ENCODE results near the gene BZW1. TPM values are rescaled to one million over a fixed set of nuclear protein-coding genes. Genes with fewer than 3 reads are reported as not detected.

The BZW1 gene
- total RNA-seq, 4 donors from 2014 or later = 204 to 317 (median 240) TPM

- peak in 1 of 2 donors; percentile 41 for DNase-seq
- Histone ChIP-seq H3K4me3 (no peak overlapping the region), H3K4me1 (peaks cover 0 to 4% of the 10 kb centered on the region in 2 donors), H3K27ac (peak overlapping the region; percentile 19 to 59 (median 34)), H3K9me3 (no peaks in the 10 kb centered on the region), H3K36me3 (no peaks in the 10 kb centered on the region), H3K27me3 (no peaks in the 10 kb centered on the region)
- intact Hi-C loops (cut with DNase I; ENCODE audit: low total_unique reads) = no loop called here
- peak; percentile 80 for ATAC-seq
- in situ Hi-C loops (cut with MboI; ENCODE audit: low sequenced_read_pairs in 4 of 4) = no loop called here
- no peak for TF ChIP-seq POLR2A (IDR thresholded peaks at IDR 0.05)
- no peak for TF ChIP-seq CTCF (IDR thresholded peaks at IDR 0.05 in 4 of 5, conservative IDR thresholded peaks at IDR 0.05 in 1 of 5)
Observed at GRCh38 chr2:200787351-200788120, 24.2 kb upstream of the BZW1 start.

GRCh38 chr2:200788121-200788718, 23.5 kb upstream of the BZW1 start:
- no peak for TF ChIP-seq POLR2A (IDR thresholded peaks at IDR 0.05)
- TF ChIP-seq CTCF (IDR thresholded peaks at IDR 0.05 in 4 of 5, conservative IDR thresholded peaks at IDR 0.05 in 1 of 5) = no peak
- Histone ChIP-seq H3K4me3 (no peak overlapping the region), H3K4me1 (peaks cover 0 to 4% of the 10 kb centered on the region in 2 donors), H3K27ac (peak overlapping the region in 2 of 4 donors; percentile 41 to 59), H3K27me3 (no peaks in the 10 kb centered on the region), H3K36me3 (no peaks in the 10 kb centered on the region), H3K9me3 (no peaks in the 10 kb centered on the region)
- in situ Hi-C loops (cut with MboI; ENCODE audit: low sequenced_read_pairs in 4 of 4) (no loop called here), intact Hi-C loops (cut with DNase I; ENCODE audit: low total_unique reads) (no loop called here)
- DNase-seq = no peak
- ATAC-seq = peak in 1 of 2 donors; percentile 28

GRCh38 chr2:200790185-200790584, 21.5 kb upstream of the BZW1 start:
- TF ChIP-seq CTCF (IDR thresholded peaks at IDR 0.05 in 4 of 5, conservative IDR thresholded peaks at IDR 0.05 in 1 of 5) (no peak), POLR2A (IDR thresholded peaks at IDR 0.05) (no peak)
- H3K9me3 ChIP-seq = no peaks in the 10 kb centered on the region
- H3K4me3 ChIP-seq = no peak overlapping the region
- DNase-seq = no peak
- in situ Hi-C loops (cut with MboI; ENCODE audit: low sequenced_read_pairs in 4 of 4) (no loop called here), intact Hi-C loops (cut with DNase I; ENCODE audit: low total_unique reads) (no loop called here)
- no peaks in the 10 kb centered on the region for H3K36me3 ChIP-seq
- H3K27ac ChIP-seq = no peak overlapping the region
- no peak for ATAC-seq
- H3K4me1 ChIP-seq = peaks cover 0 to 12% of the 10 kb centered on the region in 2 donors
- H3K27me3 ChIP-seq = no peaks in the 10 kb centered on the region

- no peak for DNase-seq
- no peaks in the 10 kb centered on the region for H3K36me3 ChIP-seq
- no peaks in the 10 kb centered on the region for H3K9me3 ChIP-seq
- no peak for TF ChIP-seq CTCF (IDR thresholded peaks at IDR 0.05 in 4 of 5, conservative IDR thresholded peaks at IDR 0.05 in 1 of 5)
- no peak for TF ChIP-seq POLR2A (IDR thresholded peaks at IDR 0.05)
- in situ Hi-C loops (cut with MboI; ENCODE audit: low sequenced_read_pairs in 4 of 4) = no loop called here
- H3K4me1 ChIP-seq = peaks cover 0 to 25% of the 10 kb centered on the region in 2 donors
- H3K27ac ChIP-seq = no peak overlapping the region
- H3K27me3 ChIP-seq = no peaks in the 10 kb centered on the region
- no peak overlapping the region for H3K4me3 ChIP-seq
- no peak for ATAC-seq
- intact Hi-C loops (cut with DNase I; ENCODE audit: low total_unique reads) = no loop called here
Observed at GRCh38 chr2:200791905-200792304, 19.8 kb upstream of the BZW1 start.
